A549 (cell line): ENCODE measurements around the gene DPY19L1.

ENCODE experiments used
- CEBPB ChIP-seq, 2 experiments: fragments of >200 bp in 1 of 2; sonication (Bioruptor Twin) in 1 of 2; formaldehyde crosslinking in 1 of 2; IDR thresholded peaks; 2 replicates each; pipeline ENCODE4 v1.6.1; 2012 to 2016
- CTCF ChIP-seq: fragments of >200 bp; sonication (Bioruptor Twin); formaldehyde crosslinking; IDR thresholded peaks from 3 replicates; pipeline ENCODE4 v1.5.1; 2016
- HDAC2 ChIP-seq: fragments of 200-600 bp; sonication (generic); IDR thresholded peaks from 2 replicates; pipeline ENCODE4 v1.6.1; 2016
- MAFK ChIP-seq: fragments of 450-650 bp; IDR thresholded peaks from 2 replicates; pipeline ENCODE4 v1.6.1; 2014; ENCODE audit not compliant: partially characterized antibody
- RAD21 ChIP-seq, 2 experiments: fragments of >200 bp in 1 of 2; sonication (Bioruptor Twin) in 1 of 2; formaldehyde crosslinking in 1 of 2; IDR thresholded peaks in 1 of 2; conservative IDR thresholded peaks in 1 of 2; 2 replicates in 1 of 2; 3 replicates in 1 of 2; pipeline ENCODE4 v1.6.1; 2012 to 2018; ENCODE audit warnings: inconsistent platforms in 1 of 2
- USF2 ChIP-seq: fragments of 450-650 bp; IDR thresholded peaks from 2 replicates; pipeline ENCODE4 v1.6.1; 2014; ENCODE audit warnings: antibody characterized with exemption
- ZFP36 ChIP-seq: fragments of 450-650 bp; IDR thresholded peaks from 2 replicates; pipeline ENCODE4 v1.6.1; 2014; ENCODE audit warnings: borderline replicate concordance; ENCODE audit not compliant: partially characterized antibody

- no peak for TF ChIP-seq ZFP36
- TF ChIP-seq CEBPB (IDR thresholded peaks at IDR 0.05), result no peak
- TF ChIP-seq USF2, result no peak
- TF ChIP-seq CTCF, result no peak
- TF ChIP-seq HDAC2, result no peak
- no peak for TF ChIP-seq MAFK
- TF ChIP-seq RAD21 (conservative IDR thresholded peaks at IDR 0.05 in 1 of 2, IDR thresholded peaks at IDR 0.05 in 1 of 2), result no peak
These were observed 54.8 kb downstream of the DPY19L1 start for GRCh38 chr7:34982371-34983019.
